HPDE6-E6E7 (cell line): ENCODE results near the gene CACNA1C.

ENCODE experiments used
- DNase-seq: peaks from one replicate; pipeline ENCODE4 v3.0.0; 2011; ENCODE audit warnings: missing footprints; ENCODE audit errors: extremely low spot score

Gene CACNA1C

GRCh38 chr12:2414810-2415567 lies 362.2 kb downstream of the CACNA1C start:
- no peak for DNase-seq

DNA sequence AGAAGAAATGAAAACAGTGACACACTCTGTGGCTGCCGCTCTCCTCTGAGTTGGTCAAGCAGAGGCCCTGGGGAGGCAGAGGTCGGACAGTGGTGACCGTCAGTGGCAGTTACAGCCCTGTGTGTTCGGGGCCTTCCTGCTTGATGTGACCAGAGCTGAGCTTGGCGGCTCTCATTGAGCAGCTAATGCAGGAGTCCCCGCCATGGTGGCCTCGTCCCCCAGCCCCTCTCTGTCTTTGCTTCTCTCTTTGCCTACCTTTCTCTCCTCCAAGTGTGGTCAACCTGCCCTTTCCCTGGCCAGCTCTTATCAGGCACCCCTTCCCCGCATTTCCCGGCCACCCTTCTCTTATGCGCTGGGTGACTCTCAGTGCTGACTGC lies 362.8 kb downstream of the CACNA1C start:
- no peak for DNase-seq

- DNase-seq: no peak
Measured at GRCh38 chr12:2416158-2416557, 363.4 kb downstream of the CACNA1C start.

DNA sequence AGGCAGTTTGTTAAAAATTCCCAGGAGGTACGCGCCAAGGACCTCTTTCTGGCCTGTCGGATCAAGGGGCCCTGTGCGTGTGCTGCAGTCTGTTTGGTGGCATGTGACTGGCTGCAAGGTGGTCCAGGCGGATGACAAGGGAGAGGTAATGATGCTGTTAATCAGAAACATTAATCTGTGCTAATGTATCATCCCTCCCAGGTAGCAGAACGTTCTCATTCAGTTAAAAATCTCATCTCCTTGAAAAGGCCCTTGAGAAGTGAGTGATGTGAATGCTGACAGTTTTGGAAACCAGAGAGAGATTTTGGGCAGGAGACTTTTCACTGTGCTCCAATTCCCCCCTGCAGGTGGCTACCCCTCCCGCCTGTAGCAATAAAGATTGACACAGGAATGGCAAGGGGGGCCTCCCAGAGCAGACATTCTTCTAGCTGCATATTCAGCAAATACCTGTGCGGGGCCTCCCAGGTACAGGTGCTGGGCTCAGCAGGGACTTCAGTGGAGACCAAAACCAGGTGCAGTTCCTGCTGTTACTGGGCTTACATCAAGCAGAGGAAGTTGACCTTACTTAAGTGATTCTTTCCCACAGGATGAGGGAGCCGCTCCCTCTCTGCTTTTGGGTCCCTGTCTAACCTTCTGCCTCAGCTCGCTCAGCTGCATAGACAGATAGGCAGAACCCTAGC lies 364.8 kb downstream of the CACNA1C start:
- no peak for DNase-seq

DNA sequence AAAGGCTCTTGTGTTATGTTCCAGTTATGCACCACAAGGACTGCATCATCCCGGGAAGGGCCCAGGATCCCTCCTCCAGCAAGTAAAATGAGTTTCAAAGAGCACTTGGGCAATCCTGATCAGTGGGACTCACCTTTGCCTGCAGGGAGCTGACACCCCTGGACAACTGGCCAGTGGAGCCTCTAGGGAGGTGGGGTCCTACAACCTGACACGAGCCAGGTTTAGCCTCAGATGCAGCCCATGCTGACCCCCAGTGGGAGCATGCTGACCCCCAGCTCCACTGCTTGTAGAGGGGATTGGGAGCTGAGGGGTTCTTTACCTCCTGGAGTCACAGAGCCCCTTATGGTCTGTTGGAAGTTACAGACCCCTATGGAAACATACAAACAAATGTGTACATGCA lies 365.8 kb downstream of the CACNA1C start:
- no peak for DNase-seq

GRCh38 chr12:2422591-2422990 lies 369.8 kb downstream of the CACNA1C start:
- no peak for DNase-seq

GRCh38 chr12:2429032-2429431 lies 376.2 kb downstream of the CACNA1C start:
- no peak for DNase-seq

- no peak for DNase-seq
Measured at GRCh38 chr12:2431810-2432209, 379.0 kb downstream of the CACNA1C start.

DNA sequence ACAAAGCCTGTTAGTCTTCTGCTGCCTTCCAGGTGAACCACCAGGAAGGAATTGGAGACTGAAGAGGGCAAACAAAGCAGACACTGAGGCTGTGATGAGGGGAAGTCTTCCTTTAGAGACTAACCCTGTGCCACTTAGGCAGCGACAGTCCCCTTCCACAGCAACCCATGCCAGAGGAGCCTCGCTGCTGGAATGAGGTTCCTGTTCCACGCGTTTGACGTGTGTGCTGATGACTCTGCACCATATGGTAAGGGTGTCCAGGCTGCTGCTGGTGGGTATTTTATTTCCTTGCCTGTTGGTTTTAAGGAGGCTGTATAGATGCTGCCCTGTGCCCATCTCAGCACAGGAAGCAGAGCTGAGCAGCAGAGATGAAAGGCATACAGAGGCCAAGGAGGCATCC lies 380.1 kb downstream of the CACNA1C start:
- no peak for DNase-seq

GRCh38 chr12:2435511-2435910 lies 382.7 kb downstream of the CACNA1C start:
- DNase-seq: no peak

DNA sequence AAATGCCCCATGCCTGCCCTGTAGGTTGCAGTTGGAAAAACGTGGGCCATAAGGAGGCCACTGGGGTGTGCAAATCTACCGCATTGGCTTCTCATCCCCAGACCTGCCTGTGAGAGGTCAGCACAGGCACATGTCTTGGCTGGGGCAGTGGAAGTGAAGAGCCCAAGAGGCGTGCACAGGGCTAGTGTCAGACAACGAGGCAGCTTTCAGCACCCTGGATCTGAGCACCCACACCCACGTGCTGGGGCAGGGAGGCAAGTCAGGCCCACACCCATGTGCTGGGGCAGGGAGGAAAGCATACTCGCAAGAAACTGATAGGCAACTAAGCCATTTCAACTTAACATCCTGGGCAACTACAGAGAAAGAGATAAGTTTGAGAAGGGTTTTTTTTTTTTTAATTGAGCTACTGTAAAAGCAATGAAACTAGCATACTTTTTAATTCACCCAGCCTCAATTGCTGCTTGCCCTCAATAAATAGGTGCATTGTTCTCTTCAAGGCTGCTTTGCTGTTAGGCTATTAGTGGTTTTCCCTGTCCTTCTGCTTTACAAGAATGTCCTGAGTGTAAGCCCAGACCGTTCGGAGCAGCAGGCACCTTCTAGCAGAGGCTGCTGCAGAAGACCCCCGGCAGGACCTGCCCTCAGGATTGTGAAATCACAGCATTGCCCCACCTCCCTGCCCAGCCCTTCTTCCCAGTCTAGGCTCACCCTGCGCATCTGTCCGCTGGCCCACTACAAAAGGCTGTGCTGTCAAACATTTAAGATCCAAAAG lies 386.7 kb downstream of the CACNA1C start:
- DNase-seq: no peak

- DNase-seq: no peak
Measured at GRCh38 chr12:2443776-2444175, 391.0 kb downstream of the CACNA1C start.

- DNase-seq: no peak
Measured at GRCh38 chr12:2445968-2446367, 393.2 kb downstream of the CACNA1C start.

- DNase-seq: no peak
Measured at GRCh38 chr12:2447861-2448260, 395.1 kb downstream of the CACNA1C start.

DNA sequence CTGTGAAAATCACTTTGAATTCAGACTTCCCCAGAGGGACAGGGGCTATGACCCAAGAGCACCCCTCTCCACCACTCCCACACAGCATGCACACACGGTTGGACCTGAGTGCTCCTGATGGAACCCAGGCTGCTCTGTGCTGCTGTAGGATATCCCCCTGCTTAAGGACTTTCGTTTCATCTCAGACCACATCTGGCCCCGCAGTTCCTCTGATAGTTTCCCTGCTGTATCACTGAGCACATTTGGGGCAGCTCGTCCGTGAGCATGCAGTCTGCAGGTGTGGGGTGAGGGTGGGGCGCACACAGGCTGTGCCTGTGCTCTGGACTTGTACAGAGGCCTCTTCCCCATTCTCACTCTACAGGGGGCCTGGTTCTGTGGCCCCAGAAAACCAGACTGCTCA lies 396.8 kb downstream of the CACNA1C start:
- DNase-seq: no peak

DNA sequence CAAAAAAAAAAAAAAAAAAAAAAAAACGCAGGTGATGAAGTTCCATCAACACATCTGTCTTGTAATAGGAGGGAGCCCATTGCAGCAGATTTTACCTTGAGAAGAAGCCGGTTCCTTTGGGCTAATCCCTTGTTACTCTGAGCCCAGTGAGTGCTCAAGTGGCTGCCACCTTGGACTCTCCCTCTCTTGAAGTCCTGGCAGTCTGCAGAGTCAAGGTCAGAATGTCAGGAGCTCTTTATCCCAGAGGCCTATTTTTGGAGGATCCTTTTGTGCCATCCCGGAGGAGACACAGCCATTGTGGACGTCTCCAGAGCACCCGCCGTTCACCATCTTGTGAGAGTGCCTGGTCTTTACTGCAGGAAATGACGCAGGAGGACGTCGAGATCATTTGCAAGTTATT lies 397.8 kb downstream of the CACNA1C start:
- no peak for DNase-seq

- no peak for DNase-seq
Measured at GRCh38 chr12:2451025-2451424, 398.2 kb downstream of the CACNA1C start.

DNA sequence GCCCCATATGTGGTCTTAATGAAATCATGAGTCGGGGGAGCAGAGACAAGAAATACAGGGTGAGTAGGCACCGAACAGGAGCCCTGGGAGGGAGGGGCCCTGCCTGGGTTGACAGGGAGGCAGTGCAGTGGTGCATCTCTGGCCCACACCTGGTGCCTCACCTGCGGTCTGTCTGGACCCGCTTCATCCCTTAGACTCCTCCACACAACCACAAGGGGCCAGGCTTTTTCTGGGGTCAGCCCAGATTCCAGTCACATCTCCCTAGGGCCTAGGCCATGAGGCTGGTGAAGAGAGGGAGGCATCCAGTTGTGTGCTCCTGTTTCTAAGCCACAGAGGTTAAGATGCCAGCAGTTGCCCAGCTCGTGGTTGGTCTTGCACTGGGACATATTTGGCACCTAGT lies 398.7 kb downstream of the CACNA1C start:
- DNase-seq: no peak

DNA sequence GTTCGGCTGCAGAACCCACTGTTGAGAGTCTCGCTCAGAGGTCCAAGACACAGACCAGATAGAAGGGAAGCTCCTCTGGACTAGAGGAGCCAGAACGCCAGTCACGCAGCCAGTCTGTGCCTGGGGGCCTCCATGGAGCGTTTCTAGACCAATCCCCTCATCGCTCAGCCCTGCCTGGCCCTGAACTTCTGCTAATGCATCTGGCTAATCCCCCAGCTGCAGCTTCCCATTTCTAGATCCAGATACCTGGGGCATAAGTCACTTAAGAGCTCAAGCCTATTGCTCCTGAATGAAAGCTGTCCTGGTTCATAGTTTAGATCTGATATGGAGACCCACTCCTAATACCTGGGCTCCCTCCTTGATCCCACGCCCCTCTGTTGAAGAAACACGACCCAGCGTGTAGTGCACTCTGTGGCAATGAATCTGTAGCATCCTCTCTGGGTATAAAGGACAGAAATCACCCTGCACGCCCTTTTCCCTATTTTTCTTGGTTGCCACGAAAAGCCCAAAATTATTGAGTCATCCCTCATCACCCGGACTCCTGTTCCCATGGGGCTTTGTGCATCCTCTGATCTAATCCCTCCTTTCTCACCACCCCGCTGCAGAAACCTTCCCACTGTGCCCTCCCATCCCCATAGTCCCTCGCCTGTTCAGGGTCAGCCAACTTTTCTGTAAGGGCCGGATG lies 400.4 kb downstream of the CACNA1C start:
- no peak for DNase-seq

- DNase-seq: no peak
Measured at GRCh38 chr12:2453761-2454090, 400.9 kb downstream of the CACNA1C start.

DNA sequence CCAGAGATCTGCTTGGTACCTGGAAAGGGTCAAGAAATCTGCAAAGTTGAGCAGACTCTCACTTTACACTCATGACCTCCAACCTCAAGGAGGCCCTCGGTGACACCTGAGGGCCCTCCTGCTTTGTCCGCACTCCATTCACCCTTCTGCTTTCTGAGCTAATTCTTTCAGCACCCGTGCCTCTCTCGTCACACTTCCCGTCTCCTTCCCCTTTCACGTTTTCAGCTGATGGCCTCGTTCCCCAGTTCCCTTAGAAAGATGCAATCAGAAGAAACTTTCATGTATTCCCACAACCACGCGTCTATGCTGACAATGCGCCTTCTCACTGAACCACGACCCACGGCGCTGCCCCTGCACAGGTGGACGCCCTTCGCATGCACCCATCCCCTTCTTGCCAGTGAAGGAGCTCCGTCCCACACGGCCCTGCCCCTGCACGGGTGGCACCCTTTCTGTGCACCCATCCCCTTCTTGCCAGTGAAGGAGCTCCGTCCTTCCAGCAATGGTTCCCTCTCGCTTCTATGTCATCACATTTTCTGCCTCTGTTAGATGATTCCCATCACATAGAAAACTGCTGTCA lies 401.9 kb downstream of the CACNA1C start:
- no peak for DNase-seq

GRCh38 chr12:2455410-2455809 lies 402.6 kb downstream of the CACNA1C start:
- DNase-seq: no peak
